Upper lobe of right lung (tissue), 1 donor: ENCODE measurements around the gene ASB1. TPM values are rescaled to one million over a fixed set of nuclear protein-coding genes. Genes with fewer than 3 reads are reported as not detected.

ENCODE experiments used
- ATAC-seq: fragments of 200-7000 bp; cut with Tn5 transposase; one replicate; pipeline ENCODE4 v1.9.1; 2020; ENCODE audit warnings: mild to moderate bottlenecking, moderate library complexity
- DNase-seq: peaks from one replicate; pipeline ENCODE4 v3.0.0-alpha.2; 2020
- H3K27ac ChIP-seq: fragments of 200-600 bp; one replicate; pipeline ENCODE4 v1.8.0; 2022
- H3K27me3 ChIP-seq: fragments of 200-600 bp; one replicate; pipeline ENCODE4 v1.8.0; 2022; ENCODE audit warnings: mild to moderate bottlenecking
- H3K36me3 ChIP-seq: fragments of 200-600 bp; one replicate; pipeline ENCODE4 v1.8.0; 2022
- H3K4me1 ChIP-seq: fragments of 200-600 bp; one replicate; pipeline ENCODE4 v1.8.0; 2022
- H3K4me3 ChIP-seq: fragments of 200-600 bp; one replicate; pipeline ENCODE4 v1.8.0; 2022; ENCODE audit warnings: mild to moderate bottlenecking
- H3K9me3 ChIP-seq: fragments of 200-600 bp; one replicate; pipeline ENCODE4 v1.8.0; 2022
- CTCF ChIP-seq: fragments of 200-600 bp; IDR thresholded peaks from one replicate; pipeline ENCODE4 v1.8.0; 2022; ENCODE audit warnings: antibody characterized with exemption
- intact Hi-C: fragments of 100-400 bp; cut with DNase I; formaldehyde crosslinking; loops from one replicate; pipeline ENCODE4 v1.11.0; 2022
- total RNA-seq: library from RNA; stranded (reverse); fragmentation: NEBNext Ultra II Directional; extraction: Animal tissue kit (Norgen Biotek cat#: 25700); gene quantifications from one replicate; pipeline ENCODE4 v1.2.1, GENCODE V29; 2021
- donor health status: DM: no; HTN: yes; CAD: no; lungs with severe emphysema.

Gene ASB1
- total RNA-seq, 1 donor from 2014 or later: 26.6 TPM

GRCh38 chr2:238476258-238476657 is 49.5 kb downstream of the ASB1 start:
- intact Hi-C loops: no loop called here
- H3K4me1 ChIP-seq: no peaks in the 10 kb centered on the region
- no peak overlapping the region for H3K4me3 ChIP-seq
- no peak overlapping the region for H3K27ac ChIP-seq
- H3K36me3 ChIP-seq: no peaks in the 10 kb centered on the region
- no peak for ATAC-seq
- H3K9me3 ChIP-seq: peaks cover 7% of the 10 kb centered on the region
- no peak for DNase-seq
- H3K27me3 ChIP-seq: no peaks in the 10 kb centered on the region
- no peak for TF ChIP-seq CTCF

- DNase-seq: no peak
- H3K27ac ChIP-seq: no peak overlapping the region
- H3K4me1 ChIP-seq: no peaks in the 10 kb centered on the region
- no peak for ATAC-seq
- TF ChIP-seq CTCF: no peak
- intact Hi-C loops: no loop called here
- H3K9me3 ChIP-seq: no peaks in the 10 kb centered on the region
- no peaks in the 10 kb centered on the region for H3K36me3 ChIP-seq
- no peaks in the 10 kb centered on the region for H3K27me3 ChIP-seq
- H3K4me3 ChIP-seq: no peak overlapping the region
Measured at GRCh38 chr2:238478216-238478615, 51.5 kb downstream of the ASB1 start.

- ATAC-seq (no peak), DNase-seq (no peak)
- intact Hi-C loops: no loop called here
- H3K4me1 ChIP-seq: no peaks in the 10 kb centered on the region
- H3K27me3 ChIP-seq: no peaks in the 10 kb centered on the region
- H3K36me3 ChIP-seq: no peaks in the 10 kb centered on the region
- H3K9me3 ChIP-seq: no peaks in the 10 kb centered on the region
- H3K4me3 ChIP-seq: no peak overlapping the region
- TF ChIP-seq CTCF: no peak
- H3K27ac ChIP-seq: no peak overlapping the region
Measured at GRCh38 chr2:238479847-238480246, 53.1 kb downstream of the ASB1 start.

- Histone ChIP-seq H3K36me3 (no peaks in the 10 kb centered on the region), H3K27me3 (no peaks in the 10 kb centered on the region), H3K4me3 (no peak overlapping the region), H3K27ac (no peak overlapping the region), H3K4me1 (no peaks in the 10 kb centered on the region), H3K9me3 (no peaks in the 10 kb centered on the region)
- DNase-seq (no peak), ATAC-seq (no peak)
- intact Hi-C loops: no loop called here
- no peak for TF ChIP-seq CTCF
Measured at GRCh38 chr2:238483021-238483420, 56.3 kb downstream of the ASB1 start.

- ATAC-seq: no peak
- no peak for TF ChIP-seq CTCF
- Histone ChIP-seq H3K9me3 (no peaks in the 10 kb centered on the region), H3K27me3 (no peaks in the 10 kb centered on the region), H3K4me3 (no peak overlapping the region), H3K36me3 (no peaks in the 10 kb centered on the region), H3K27ac (no peak overlapping the region), H3K4me1 (no peaks in the 10 kb centered on the region)
- intact Hi-C loops: no loop called here
- no peak for DNase-seq
Measured at GRCh38 chr2:238483656-238484055, 56.9 kb downstream of the ASB1 start.
